Neuron (in vitro differentiated cells): Measurements from ENCODE around the gene SS18L1.
"Not testable (repeated sequence)": the region's sequence is repeated elsewhere in the genome, so short reads cannot be mapped to it uniquely, and the experiment has no call there.

Experiments used
- H2AFZ ChIP-seq: one replicate; pipeline ENCODE4 v1.6.1; 2013; ENCODE audit warnings: low read depth, mild to moderate bottlenecking, inconsistent platforms, low read length, moderate library complexity
- H3K27me3 ChIP-seq: one replicate; pipeline ENCODE4 v1.6.1; 2013; ENCODE audit warnings: low read length; ENCODE audit not compliant: insufficient read depth
- H3K36me3 ChIP-seq: one replicate; pipeline ENCODE4 v1.6.1; 2013; ENCODE audit warnings: low read length; ENCODE audit not compliant: insufficient read depth
- H3K4me1 ChIP-seq: one replicate; pipeline ENCODE4 v1.6.1; 2013; ENCODE audit warnings: low read length; ENCODE audit not compliant: insufficient read depth
- H3K4me3 ChIP-seq: 2 replicates; pipeline ENCODE4 v1.5.1; 2013; ENCODE audit warnings: mild to moderate bottlenecking, low read length, moderate library complexity
- H3K9me3 ChIP-seq: one replicate; pipeline ENCODE4 v1.6.1; 2013; ENCODE audit warnings: low read length

The SS18L1 gene

DNA sequence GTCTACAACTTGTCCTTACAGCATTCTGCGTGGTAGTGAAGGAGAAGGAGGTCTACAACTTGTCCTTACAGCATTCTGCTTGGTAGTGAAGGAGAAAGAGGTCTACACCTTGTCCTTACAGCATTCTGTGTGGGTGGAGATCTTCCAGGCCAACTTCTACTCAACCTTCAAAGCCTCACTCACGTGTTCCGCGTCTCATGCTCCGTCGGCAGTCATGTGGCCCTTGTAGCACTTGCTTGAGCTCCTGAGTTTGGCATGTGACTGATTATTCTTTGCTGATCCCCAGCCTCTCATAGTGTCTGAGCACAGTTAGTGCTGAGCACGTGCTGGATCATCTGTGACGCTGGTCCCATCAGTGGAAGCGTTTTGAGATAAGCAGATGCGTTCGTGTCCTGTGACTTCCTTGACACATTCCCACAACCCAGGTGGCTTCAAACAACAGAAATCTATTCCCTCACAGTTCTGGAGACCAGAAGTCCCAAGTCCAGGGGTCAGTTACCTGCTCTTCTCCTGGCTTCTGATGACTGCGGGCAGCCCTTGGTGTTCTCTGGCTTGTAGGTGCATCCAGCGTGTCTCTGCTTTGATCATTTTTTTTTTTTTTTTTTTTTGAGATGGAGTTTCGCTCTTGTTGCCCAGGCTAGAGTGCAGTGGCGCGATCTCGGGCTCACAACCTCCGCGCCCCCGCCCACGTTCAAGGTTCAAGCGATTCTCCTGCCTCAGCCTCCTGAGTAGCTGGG is 2.6 kb downstream of the SS18L1 start:
- Histone ChIP-seq H3K4me1 (peaks cover 37% of the 10 kb centered on the region), H3K9me3 (peaks cover 9% of the 10 kb centered on the region), H3K36me3 (peaks cover 18% of the 10 kb centered on the region), H3K4me3 (no peak overlapping the region), H3K27me3 (no peaks in the 10 kb centered on the region), H2AFZ (no peak overlapping the region)

- Histone ChIP-seq H3K36me3 (peaks cover 20% of the 10 kb centered on the region), H2AFZ (no peak overlapping the region), H3K4me3 (no peak overlapping the region), H3K4me1 (peaks cover 28% of the 10 kb centered on the region), H3K27me3 (no peaks in the 10 kb centered on the region), H3K9me3 (peaks cover 11% of the 10 kb centered on the region)
Measured at GRCh38 chr20:62147125-62147524, 3.6 kb downstream of the SS18L1 start.

DNA sequence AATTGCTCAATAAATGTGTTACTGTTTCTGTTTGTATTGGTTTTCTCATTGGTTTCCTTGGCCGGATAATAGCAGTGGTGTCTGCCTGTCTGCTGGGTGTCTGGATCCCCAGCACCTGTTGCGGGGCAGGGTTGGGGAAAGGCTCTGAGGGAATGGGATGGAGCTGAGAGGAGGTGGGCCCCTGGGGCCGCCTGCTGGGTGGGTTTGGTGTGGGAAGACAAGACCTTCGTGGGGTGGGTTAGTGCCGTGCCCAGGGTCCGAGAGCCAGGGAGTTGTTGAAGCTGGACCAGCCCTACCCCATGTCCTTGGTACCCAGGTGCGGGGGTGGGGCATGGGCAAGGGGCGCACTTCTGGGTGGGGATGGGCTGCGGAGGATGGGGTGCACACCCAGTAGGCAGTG is 4.0 kb downstream of the SS18L1 start:
- Histone ChIP-seq H3K36me3 (peaks cover 24% of the 10 kb centered on the region), H3K4me1 (peaks cover 28% of the 10 kb centered on the region), H3K27me3 (no peaks in the 10 kb centered on the region), H3K9me3 (peaks cover 12% of the 10 kb centered on the region), H3K4me3 (no peak overlapping the region), H2AFZ (no peak overlapping the region)

GRCh38 chr20:62148383-62148782 is 4.8 kb downstream of the SS18L1 start:
- not testable (repeated sequence) for H3K27me3 ChIP-seq, H3K4me3 ChIP-seq, H2AFZ ChIP-seq
- Histone ChIP-seq H3K4me1 (peaks cover 28% of the 10 kb centered on the region), H3K9me3 (peaks cover 16% of the 10 kb centered on the region), H3K36me3 (peaks cover 31% of the 10 kb centered on the region)

DNA sequence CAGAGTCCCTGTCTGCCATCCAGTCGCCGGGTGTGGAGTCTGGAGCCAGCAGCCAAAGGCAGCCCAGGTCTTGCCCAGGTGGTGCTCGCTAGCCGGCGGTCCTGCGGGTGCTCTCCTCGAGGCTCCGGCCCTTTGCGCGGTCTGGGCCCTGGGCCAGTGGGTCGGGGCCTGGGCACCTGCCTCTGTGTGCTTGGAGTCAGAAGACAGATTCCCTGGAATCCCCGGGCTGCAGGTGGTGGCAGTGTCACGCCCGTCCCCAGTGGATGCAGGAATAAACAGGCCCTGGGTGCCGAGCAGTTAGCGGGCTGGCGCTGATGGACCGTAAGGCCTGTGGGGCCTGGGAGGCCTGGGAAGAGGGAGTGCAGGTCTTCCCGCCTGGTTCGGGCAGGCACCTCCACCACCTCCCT is 5.3 kb downstream of the SS18L1 start:
- Histone ChIP-seq H3K27me3 (no peaks in the 10 kb centered on the region), H3K9me3 (peaks cover 20% of the 10 kb centered on the region), H3K36me3 (peaks cover 36% of the 10 kb centered on the region), H2AFZ (no peak overlapping the region), H3K4me3 (no peak overlapping the region), H3K4me1 (peaks cover 28% of the 10 kb centered on the region)

DNA sequence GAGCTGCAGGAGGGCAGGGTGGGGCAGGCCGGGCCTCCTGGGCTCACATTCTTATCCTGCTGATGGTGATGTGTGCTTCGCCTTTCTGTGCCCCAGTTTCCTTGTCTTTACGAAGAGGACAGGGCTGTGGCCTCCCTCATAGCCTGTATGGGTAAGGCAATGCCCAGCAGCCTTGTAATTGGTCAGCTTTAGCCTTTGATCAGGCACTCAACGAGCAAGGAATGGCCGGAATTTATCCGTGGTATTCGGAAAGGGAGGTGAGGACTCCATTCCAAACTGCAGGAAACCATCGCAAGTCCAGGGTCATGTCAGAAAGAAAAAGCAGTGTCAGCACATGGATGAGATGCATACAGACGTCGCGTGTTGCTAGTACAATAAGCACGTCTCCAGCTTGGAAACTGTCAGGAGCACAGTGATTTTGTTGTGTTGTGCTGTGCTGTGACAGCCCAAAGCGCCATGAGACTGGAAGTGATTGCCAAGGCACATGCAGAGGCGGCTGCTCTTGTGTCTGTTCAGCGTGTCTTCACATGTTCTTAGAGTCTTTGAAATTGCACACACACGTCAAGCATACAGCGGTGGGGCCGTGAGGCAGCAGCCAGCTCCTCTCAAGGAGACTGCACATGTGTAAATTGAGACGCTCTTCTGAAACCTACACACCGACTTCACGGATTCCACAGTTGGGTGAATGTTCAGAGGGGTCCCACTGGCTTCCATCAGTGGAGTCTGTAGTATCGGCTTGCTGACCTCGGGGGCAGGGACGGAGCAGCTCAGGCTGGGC is 6.2 kb downstream of the SS18L1 start:
- peaks cover 24% of the 10 kb centered on the region for H3K4me1 ChIP-seq
- H3K4me3 ChIP-seq = no peak overlapping the region
- H3K36me3 ChIP-seq = peaks cover 43% of the 10 kb centered on the region
- H3K9me3 ChIP-seq = peaks cover 21% of the 10 kb centered on the region
- H3K27me3 ChIP-seq = no peaks in the 10 kb centered on the region
- H2AFZ ChIP-seq = no peak overlapping the region

DNA sequence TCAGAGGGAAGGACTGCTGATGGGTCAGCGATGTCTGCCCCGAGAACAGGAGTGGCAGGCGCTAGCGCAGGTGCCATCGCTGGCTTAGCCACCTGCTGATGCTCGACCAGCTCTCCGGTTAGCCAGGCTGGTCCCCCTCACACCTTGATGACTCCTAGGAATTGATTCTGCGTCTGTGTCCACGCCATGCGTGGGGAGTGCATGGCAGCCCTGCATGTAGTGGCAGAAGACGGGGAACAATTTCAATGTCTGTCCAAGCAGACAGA is 6.7 kb downstream of the SS18L1 start:
- H2AFZ ChIP-seq = no peak overlapping the region
- H3K4me1 ChIP-seq = peaks cover 19% of the 10 kb centered on the region
- H3K36me3 ChIP-seq = peaks cover 40% of the 10 kb centered on the region
- peaks cover 21% of the 10 kb centered on the region for H3K9me3 ChIP-seq
- H3K27me3 ChIP-seq = no peaks in the 10 kb centered on the region
- H3K4me3 ChIP-seq = no peak overlapping the region

DNA sequence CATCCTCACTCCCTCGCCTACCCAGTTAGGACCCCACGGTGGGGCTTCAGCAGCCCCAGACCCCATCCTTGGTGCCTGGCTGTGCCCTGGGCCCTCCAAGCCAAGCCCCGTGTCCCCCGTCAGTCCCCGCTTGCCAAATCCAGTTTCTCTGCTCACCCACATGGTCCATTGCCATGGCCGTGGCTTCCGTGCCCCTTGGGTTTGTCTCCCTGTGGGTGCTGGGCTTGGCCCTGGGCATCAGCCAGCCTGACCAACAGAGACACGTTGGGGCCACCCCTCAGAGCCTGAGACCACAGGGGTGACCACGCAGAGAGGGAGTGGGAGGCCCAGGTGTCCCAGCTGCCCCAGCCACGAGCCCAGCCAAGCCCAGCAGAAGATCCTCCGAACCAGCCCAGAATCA is 7.7 kb downstream of the SS18L1 start:
- H3K4me1 ChIP-seq = peaks cover 15% of the 10 kb centered on the region
- no peak overlapping the region for H2AFZ ChIP-seq
- no peaks in the 10 kb centered on the region for H3K27me3 ChIP-seq
- H3K9me3 ChIP-seq = peaks cover 17% of the 10 kb centered on the region
- peaks cover 35% of the 10 kb centered on the region for H3K36me3 ChIP-seq
- no peak overlapping the region for H3K4me3 ChIP-seq

DNA sequence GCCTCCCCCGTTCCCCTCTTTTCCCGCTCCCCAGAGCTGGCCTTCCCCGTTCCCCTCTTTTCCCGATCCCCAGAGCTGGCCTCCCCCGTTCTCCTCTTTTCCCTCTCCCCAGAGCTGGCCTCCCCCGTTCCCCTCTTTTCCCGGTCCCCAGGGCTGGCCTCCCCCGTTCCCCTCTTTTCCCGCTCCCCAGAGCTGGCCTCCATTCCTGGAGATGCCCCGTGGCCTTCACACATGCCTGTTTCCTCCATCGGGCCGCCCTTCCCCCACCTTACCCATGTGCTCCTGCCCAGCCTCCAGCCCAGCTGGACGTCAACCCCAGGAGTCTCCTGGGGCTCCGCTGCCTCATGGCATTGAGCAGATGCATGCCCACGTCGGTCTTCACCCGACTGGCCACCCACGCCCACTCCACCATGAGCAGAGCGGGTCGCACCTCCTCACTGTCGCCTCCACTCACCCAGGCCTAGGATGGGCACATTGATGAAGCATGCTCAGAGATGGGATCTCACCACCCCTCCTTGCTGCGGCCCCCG is 8.3 kb downstream of the SS18L1 start:
- Histone ChIP-seq H2AFZ (no peak overlapping the region), H3K36me3 (peaks cover 34% of the 10 kb centered on the region), H3K9me3 (peaks cover 17% of the 10 kb centered on the region), H3K4me3 (no peak overlapping the region), H3K4me1 (peaks cover 19% of the 10 kb centered on the region), H3K27me3 (no peaks in the 10 kb centered on the region)

- peaks cover 58% of the 10 kb centered on the region for H3K36me3 ChIP-seq
- no peak overlapping the region for H2AFZ ChIP-seq
- no peak overlapping the region for H3K4me3 ChIP-seq
- peaks cover 3% of the 10 kb centered on the region for H3K4me1 ChIP-seq
- H3K9me3 ChIP-seq = peaks cover 12% of the 10 kb centered on the region
- H3K27me3 ChIP-seq = no peaks in the 10 kb centered on the region
Measured at GRCh38 chr20:62155428-62156253, 12.1 kb downstream of the SS18L1 start.

- peaks cover 64% of the 10 kb centered on the region for H3K36me3 ChIP-seq
- H3K9me3 ChIP-seq = peaks cover 12% of the 10 kb centered on the region
- no peak overlapping the region for H3K4me3 ChIP-seq
Measured at GRCh38 chr20:62156254-62156556, 12.6 kb downstream of the SS18L1 start.

DNA sequence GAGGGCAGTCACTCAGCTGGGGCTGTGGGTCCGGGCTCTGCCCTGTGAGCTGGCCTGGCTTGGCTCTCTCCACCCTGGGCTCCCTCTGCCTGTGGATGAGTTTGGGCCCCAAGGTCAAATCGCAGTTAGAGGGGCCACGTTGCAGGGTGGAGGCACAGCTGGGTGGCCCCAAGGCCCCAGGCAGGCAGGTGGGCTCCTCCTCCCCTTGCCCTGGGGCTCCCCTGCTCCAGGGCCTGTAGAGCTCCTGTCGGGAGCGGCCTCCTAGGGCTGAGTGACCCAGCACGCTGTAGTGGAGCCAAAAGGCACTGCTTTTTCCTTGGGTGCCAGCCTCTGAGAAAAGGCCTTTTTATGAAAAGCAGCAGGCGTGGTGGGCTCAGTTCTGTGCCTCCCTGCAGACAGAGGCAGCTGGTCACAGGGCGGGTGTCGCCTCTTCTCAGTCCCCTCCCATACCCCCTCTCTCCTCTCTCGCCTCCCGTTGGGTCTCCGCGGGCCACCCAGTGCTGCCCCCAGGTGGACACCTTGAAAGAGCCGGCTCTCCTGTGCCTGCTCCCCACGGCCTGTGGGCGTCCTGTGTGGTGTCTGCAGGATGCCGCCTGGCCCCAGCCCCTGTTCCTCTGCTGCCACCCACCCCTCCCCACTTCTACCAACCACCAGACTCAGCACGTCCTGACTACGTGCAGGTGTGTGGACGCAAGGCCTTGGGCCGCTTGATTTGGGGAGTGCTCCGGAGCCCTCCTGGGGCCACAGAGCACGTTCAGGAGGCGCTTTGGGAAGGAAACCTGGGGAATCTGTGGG is 13.2 kb downstream of the SS18L1 start:
- peaks cover 3% of the 10 kb centered on the region for H3K4me1 ChIP-seq
- H3K36me3 ChIP-seq = peaks cover 66% of the 10 kb centered on the region
- H3K27me3 ChIP-seq = no peaks in the 10 kb centered on the region
- peaks cover 12% of the 10 kb centered on the region for H3K9me3 ChIP-seq
- no peak overlapping the region for H3K4me3 ChIP-seq
- no peak overlapping the region for H2AFZ ChIP-seq

More at GRCh38 chr20:62156254-62156556, 12.6 kb downstream of the SS18L1 start:
- no peaks in the 10 kb centered on the region for H3K27me3 ChIP-seq
- peaks cover 3% of the 10 kb centered on the region for H3K4me1 ChIP-seq
- H2AFZ ChIP-seq = no peak overlapping the region
